ENCODE data around the gene URGCP. TPM values are rescaled to one million over a fixed set of nuclear protein-coding genes. Genes with fewer than 3 reads are reported as not detected.
"Not testable (repeated sequence)": the region's sequence is repeated elsewhere in the genome, so short reads cannot be mapped to it uniquely, and the experiment has no call there.

URGCP gene
- total RNA-seq, 2 donors from 2014 or later, result 63.3 to 75.7 TPM

DNA sequence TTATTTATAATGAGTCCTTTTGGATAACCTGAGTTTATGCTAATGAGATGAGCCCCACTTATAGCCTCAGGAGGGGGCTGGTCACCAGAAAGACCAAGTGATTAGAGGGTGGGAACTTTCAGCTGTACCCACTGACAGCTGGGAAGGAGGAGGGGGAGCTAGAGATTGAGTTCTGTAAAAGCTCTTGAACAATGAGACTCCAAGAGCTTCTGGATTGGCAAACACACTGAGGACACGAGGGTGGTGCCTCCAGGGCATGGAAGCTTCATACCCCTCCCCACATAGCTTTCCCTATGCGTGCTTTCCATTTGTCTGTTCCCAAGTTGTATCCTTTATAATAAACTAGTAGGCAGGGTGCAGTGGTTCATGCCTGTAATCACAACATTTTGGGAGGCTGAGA lies 57.3 kb downstream of the URGCP start:
- intact Hi-C loops (cut with DNase I, micrococcal nuclease), result no loop called here
- ATAC-seq (no peak), DNase-seq (no peak)

- DNase-seq (no peak), ATAC-seq (no peak)
- intact Hi-C loops (cut with DNase I, micrococcal nuclease), result no loop called here
Observed at GRCh38 chr7:43847496-43847895, 58.9 kb downstream of the URGCP start.

GRCh38 chr7:43844662-43845061 lies 61.7 kb downstream of the URGCP start:
- intact Hi-C loops (cut with DNase I, micrococcal nuclease), result no loop called here
- ATAC-seq (no peak), DNase-seq (no peak)

- DNase-seq (no peak), ATAC-seq (no peak)
- intact Hi-C loops (cut with DNase I, micrococcal nuclease), result no loop called here
Observed at GRCh38 chr7:43844257-43844656, 62.1 kb downstream of the URGCP start.

DNA sequence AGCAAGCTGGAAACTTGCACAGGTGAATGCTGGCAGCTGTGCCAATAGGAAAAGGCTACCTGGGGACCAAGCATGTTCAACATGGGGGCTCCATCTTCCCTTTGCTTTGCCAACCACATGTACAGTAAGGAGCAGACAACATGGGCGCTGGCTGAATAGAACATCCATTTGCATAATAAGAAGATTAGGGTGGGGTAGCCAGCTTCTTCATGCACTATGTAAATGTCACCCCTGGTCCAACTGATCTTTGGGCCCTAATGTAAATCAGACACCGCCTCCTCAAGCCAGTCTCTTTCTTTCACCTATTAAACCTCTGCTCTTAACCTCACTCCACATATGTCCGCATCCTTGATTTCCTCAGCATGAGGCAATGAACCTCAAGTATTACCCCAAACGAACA lies 63.1 kb downstream of the URGCP start:
- intact Hi-C loops (cut with DNase I, micrococcal nuclease), result no loop called here
- no peak for DNase-seq
- no peak for ATAC-seq

- ATAC-seq (no peak), DNase-seq (no peak)
- intact Hi-C loops (cut with DNase I, micrococcal nuclease), result loop anchor here in 1 of 2 donors (5.0 to 10.0 kb wide), 2 partner anchors 113 to 256 kb away; partner anchors contain the start of genes COA1 and STK17A
Observed at GRCh38 chr7:43838201-43838658, 68.2 kb downstream of the URGCP start.

DNA sequence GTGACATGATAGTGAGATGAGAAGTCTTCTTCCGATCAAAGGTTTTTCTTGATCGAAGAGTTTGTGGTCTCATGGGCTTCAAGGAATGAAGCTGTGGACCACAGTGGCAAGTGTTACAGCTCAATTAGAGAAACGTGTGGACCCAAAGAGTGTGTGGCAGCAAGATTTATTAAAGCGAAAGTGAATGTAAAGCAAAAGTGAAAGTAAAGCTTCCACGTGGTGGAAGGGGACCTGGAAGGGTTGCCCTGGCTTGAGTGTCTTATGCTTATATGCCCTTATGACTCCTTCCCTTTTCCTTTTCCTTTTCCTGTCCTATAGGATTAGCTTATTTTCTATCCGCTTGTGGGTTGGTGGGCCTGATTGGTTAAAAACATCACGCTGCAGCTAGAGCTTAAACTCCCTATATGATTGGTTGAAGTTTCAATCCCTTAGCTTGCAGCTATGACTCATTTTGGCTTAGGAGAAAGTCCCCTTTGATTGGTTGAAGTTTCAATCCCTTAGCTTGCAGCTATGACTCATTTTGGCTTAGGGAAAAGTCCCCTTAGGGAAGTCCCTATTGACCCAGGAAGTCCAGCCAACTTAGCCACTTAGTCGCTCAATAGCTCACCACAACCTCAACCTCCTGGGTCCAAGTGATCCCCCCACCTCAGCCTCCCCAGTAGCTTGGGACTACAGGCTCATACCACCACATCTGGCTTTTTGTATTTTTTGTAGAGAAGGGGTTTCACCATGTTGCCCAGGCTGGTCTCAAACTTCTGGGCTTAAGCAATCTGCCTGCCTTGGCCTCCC lies 71.7 kb downstream of the URGCP start:
- ATAC-seq, result peak; percentile 49
- intact Hi-C loops (cut with DNase I, micrococcal nuclease), result loop anchor here in 1 of 2 donors (5.0 to 10.0 kb wide), 2 partner anchors 110 to 252 kb away; partner anchors contain the start of genes COA1 and STK17A
- DNase-seq, result no peak

GRCh38 chr7:43830917-43831316 lies 75.5 kb downstream of the URGCP start:
- intact Hi-C loops (cut with DNase I, micrococcal nuclease), result loop anchor here in 1 of 2 donors (10.0 kb wide), 1 partner anchor 106 kb away; the partner anchor contains the start of gene COA1
- not testable (repeated sequence) for DNase-seq, ATAC-seq

Other genes starting within 250 kb of the URGCP start
- 10 to 100 TPM; 33.2 to 35.7 TPM for gene COA1, start 177.1 kb downstream of the URGCP start, total RNA-seq
- gene BLVRA, start 147.9 kb downstream of the URGCP start, total RNA-seq, result 10 to 100 TPM in 1 of 2 donors, 1 to 10 TPM in 1; 2.9 to 18.0 TPM
- gene MRPS24, start 37.1 kb downstream of the URGCP start, total RNA-seq, result 10 to 100 TPM; 90.9 to 94.7 TPM
- 10 to 100 TPM in 1 of 2 donors, 1 to 10 TPM in 1; 9.2 to 13.1 TPM for gene UBE2D4, start 19.8 kb upstream of the URGCP start, total RNA-seq
- not detected for gene SPDYE1, start 91.3 kb upstream of the URGCP start, total RNA-seq
- 10 to 100 TPM; 87.0 to 90.5 TPM for gene DBNL, start 138.1 kb upstream of the URGCP start, total RNA-seq
- gene PGAM2, start 159.0 kb upstream of the URGCP start, total RNA-seq, result under 1 TPM; 0.58 to 0.64 TPM
- gene POLM, start 175.9 kb upstream of the URGCP start, total RNA-seq, result 10 to 100 TPM; 20.7 to 22.8 TPM
- gene AEBP1, start 197.7 kb upstream of the URGCP start, total RNA-seq, result 10 to 100 TPM; 20.1 to 59.6 TPM
- 10 to 100 TPM; 40.5 to 57.0 TPM for gene POLD2, start 217.0 kb upstream of the URGCP start, total RNA-seq
- not detected for gene MYL7, start 234.7 kb upstream of the URGCP start, total RNA-seq

Measured in left colon (tissue), 2 donors.